Stomach (tissue), 9 donors: ENCODE measurements around the gene PLCL2. TPM values are rescaled to one million over a fixed set of nuclear protein-coding genes. Genes with fewer than 3 reads are reported as not detected.

Experiments used
- DNase-seq, 2 donors: peaks; one replicate each; pipeline versions ENCODE4 v3.0.0 to v3.0.0-alpha.2; 2013 to 2019
- H3K27ac ChIP-seq, 5 donors: fragments of 200-600 bp in 4 of 5; sonication (generic) in 4 of 5; one replicate each; pipeline ENCODE4 v1.5.1; 2013 to 2019; ENCODE audit warnings: mild to moderate bottlenecking in 1 of 5, moderate library complexity in 1 of 5
- H3K27me3 ChIP-seq, 3 donors: fragments of 200-600 bp; sonication (generic); one replicate each; pipeline ENCODE4 v1.5.1; 2017 to 2019; ENCODE audit warnings: mixed run types in 1 of 3
- H3K36me3 ChIP-seq, 4 donors: fragments of 200-600 bp; sonication (generic); 1 replicate in 3 of 4; 2 replicates in 1 of 4; pipeline ENCODE4 v1.5.1; 2016 to 2019
- H3K4me1 ChIP-seq, 4 donors: fragments of 200-600 bp; sonication (generic); one replicate each; pipeline ENCODE4 v1.5.1; 2016 to 2019
- H3K4me3 ChIP-seq, 4 donors: fragments of 200-600 bp; sonication (generic) in 3 of 4; one replicate each; pipeline ENCODE4 v1.5.1; 2016 to 2019; ENCODE audit warnings: mild to moderate bottlenecking in 1 of 4
- H3K9me3 ChIP-seq, 4 donors: fragments of 200-600 bp; sonication (generic); one replicate each; pipeline ENCODE4 v1.5.1; 2016 to 2019
- CTCF ChIP-seq, 7 experiments: fragments of 450-650 bp in 4 of 7; fragments of 200-600 bp in 3 of 7; sonication (generic) in 3 of 7; IDR thresholded peaks; one replicate each; pipeline ENCODE4 v1.5.1; 2016 to 2019; ENCODE audit warnings: antibody characterized with exemption in 7 of 7, control low read depth in 2 of 7, mild to moderate bottlenecking in 1 of 7
- EP300 ChIP-seq: sonication (generic); formaldehyde crosslinking; IDR thresholded peaks from one replicate; pipeline ENCODE4 v1.6.1; 2017; ENCODE audit warnings: antibody characterized with exemption
- POLR2A ChIP-seq, 4 donors: fragments of 450-650 bp; IDR thresholded peaks; one replicate each; pipeline ENCODE4 v1.6.1; 2016; ENCODE audit warnings: antibody characterized with exemption in 4 of 4, control low read depth in 2 of 4, mild to moderate bottlenecking in 1 of 4, moderate library complexity in 1 of 4
- POLR2AphosphoS5 ChIP-seq, 3 donors: sonication (generic); formaldehyde crosslinking; IDR thresholded peaks; one replicate each; pipeline ENCODE4 v1.6.1; 2016; ENCODE audit warnings: antibody characterized with exemption in 3 of 3
- WGBS, 5 donors: extraction: QIAGEN DNeasy Blood & Tissue Kit in 3 of 5; methylation state at CpG; one replicate each; pipeline versions ENCODE4 v1.1.5 to v1.1.7; 2013 to 2018; 5-methylcytosine and 5-hydroxymethylcytosine counted together
- intact Hi-C: fragments of 100-400 bp; cut with DNase I; formaldehyde crosslinking; loops from one replicate; pipeline ENCODE4 v1.15.1; 2023; ENCODE audit warnings: low total_unique reads
- polyA plus RNA-seq, 3 donors: library from polyadenylated mRNA; stranded (reverse); fragments of 200-250 nt; gene quantifications; one replicate each; pipeline ENCODE4 v1.2.3, GENCODE V29; 2013
- total RNA-seq, 5 donors: library from RNA; depleted of rRNA; stranded (reverse); fragments of >200 nt; gene quantifications; one replicate each; pipeline versions ENCODE4 v1.1.0 to v1.2.3, GENCODE V29; 2014 to 2016
- donor health status: healthy with polysubstance abuse.
- donor health status: Bipolar disorder and iron deficiency.
- donor health status: healthy.

PLCL2 gene
- total and polyA plus RNA-seq, 8 donors, result 1.0 to 34.9 (median 5.7) TPM

GRCh38 chr3:17057321-17057720, 172.6 kb downstream of the PLCL2 start:
- H3K27me3 ChIP-seq, result no peaks in the 10 kb centered on the region
- WGBS, 5 donors, result 87 to 93% (median 91%) methylated on average over 4 of the region's 4 CpGs
- TF ChIP-seq CTCF (IDR thresholded peaks at IDR 0.05) (no peak), EP300 (no peak), POLR2A (IDR thresholded peaks at IDR 0.05) (no peak), POLR2AphosphoS5 (IDR thresholded peaks at IDR 0.05) (no peak)
- intact Hi-C loops, result no loop called here
- peaks cover 0 to 8% (median 0%) of the 10 kb centered on the region in 4 donors for H3K9me3 ChIP-seq
- no peaks in the 10 kb centered on the region for H3K4me1 ChIP-seq
- H3K4me3 ChIP-seq, result no peak overlapping the region
- no peak for DNase-seq
- no peaks in the 10 kb centered on the region for H3K36me3 ChIP-seq
- no peak overlapping the region for H3K27ac ChIP-seq

- Histone ChIP-seq H3K4me1 (no peaks in the 10 kb centered on the region), H3K4me3 (no peak overlapping the region), H3K36me3 (no peaks in the 10 kb centered on the region), H3K27ac (no peak overlapping the region), H3K27me3 (no peaks in the 10 kb centered on the region), H3K9me3 (no peaks in the 10 kb centered on the region)
- intact Hi-C loops, result no loop called here
- DNase-seq, result no peak
- WGBS, 5 donors, result 86 to 93% (median 90%) methylated on average over 5 of the region's 5 CpGs
- TF ChIP-seq POLR2AphosphoS5 (IDR thresholded peaks at IDR 0.05) (no peak), CTCF (IDR thresholded peaks at IDR 0.05) (no peak), POLR2A (IDR thresholded peaks at IDR 0.05) (no peak), EP300 (no peak)
These were observed 175.3 kb downstream of the PLCL2 start for GRCh38 chr3:17059989-17060550.

GRCh38 chr3:17061005-17061404, 176.2 kb downstream of the PLCL2 start:
- Histone ChIP-seq H3K4me3 (no peak overlapping the region), H3K27me3 (no peaks in the 10 kb centered on the region), H3K4me1 (no peaks in the 10 kb centered on the region), H3K9me3 (no peaks in the 10 kb centered on the region), H3K36me3 (no peaks in the 10 kb centered on the region), H3K27ac (no peak overlapping the region)
- TF ChIP-seq POLR2A (IDR thresholded peaks at IDR 0.05) (no peak), CTCF (IDR thresholded peaks at IDR 0.05) (no peak), POLR2AphosphoS5 (IDR thresholded peaks at IDR 0.05) (no peak), EP300 (no peak)
- no peak for DNase-seq
- intact Hi-C loops, result no loop called here
- 93 to 98% (median 95%) methylated on average over 3 of the region's 3 CpGs for WGBS, 5 donors

- no peaks in the 10 kb centered on the region for H3K9me3 ChIP-seq
- no peak overlapping the region for H3K27ac ChIP-seq
- no peak overlapping the region for H3K4me3 ChIP-seq
- no peak for DNase-seq
- 80 to 95% (median 84%) methylated on average over 3 of the region's 3 CpGs for WGBS, 5 donors
- no peaks in the 10 kb centered on the region for H3K4me1 ChIP-seq
- peaks cover 0 to 2% (median 0%) of the 10 kb centered on the region in 4 donors for H3K36me3 ChIP-seq
- intact Hi-C loops, result no loop called here
- TF ChIP-seq POLR2A (IDR thresholded peaks at IDR 0.05) (no peak), POLR2AphosphoS5 (IDR thresholded peaks at IDR 0.05) (no peak), EP300 (no peak), CTCF (IDR thresholded peaks at IDR 0.05) (no peak)
- no peaks in the 10 kb centered on the region for H3K27me3 ChIP-seq
These were observed 178.0 kb downstream of the PLCL2 start for GRCh38 chr3:17062736-17063135.
